GM19099 (cell line): ENCODE measurements around the gene KCNT1.

Source experiments
- POLR2A ChIP-seq: IDR thresholded peaks from 3 replicates; pipeline ENCODE4 v1.6.1; 2011; ENCODE audit warnings: low read depth; ENCODE audit not compliant: insufficient read length; ENCODE audit errors: extremely low read depth

The KCNT1 gene

DNA sequence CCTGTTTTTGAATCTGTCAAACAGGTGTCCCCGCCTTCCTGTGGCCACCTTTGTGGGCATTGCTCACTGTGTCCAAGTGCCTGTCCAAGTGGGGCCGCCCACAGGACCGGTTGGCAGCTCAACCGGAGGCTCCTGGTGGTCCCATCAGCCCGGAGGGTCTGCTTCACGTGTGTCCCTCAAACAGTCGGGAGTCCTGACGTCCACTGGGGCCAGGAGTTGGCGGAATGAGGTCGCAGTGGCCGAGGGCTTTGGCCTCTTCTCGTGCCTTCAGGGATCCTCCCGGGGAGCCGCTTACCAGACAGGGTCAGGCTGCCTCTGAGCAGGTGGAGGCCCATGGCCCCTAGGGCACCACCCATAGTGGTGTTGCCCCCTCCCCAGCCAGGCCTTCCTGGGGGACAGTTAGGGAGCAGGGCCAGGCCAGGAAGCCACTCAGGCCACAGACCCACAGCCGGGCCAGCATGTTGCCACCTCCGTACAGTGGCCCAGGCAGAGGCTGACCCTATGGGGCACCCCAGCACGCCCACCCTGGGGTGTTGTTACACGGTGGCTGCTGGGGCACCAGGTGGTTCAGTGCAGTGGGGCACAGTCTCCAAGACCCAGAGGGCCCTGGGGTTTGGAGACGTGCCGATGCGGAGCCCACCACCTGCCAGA lies 69.5 kb downstream of the KCNT1 start:
- no peak for TF ChIP-seq POLR2A

DNA sequence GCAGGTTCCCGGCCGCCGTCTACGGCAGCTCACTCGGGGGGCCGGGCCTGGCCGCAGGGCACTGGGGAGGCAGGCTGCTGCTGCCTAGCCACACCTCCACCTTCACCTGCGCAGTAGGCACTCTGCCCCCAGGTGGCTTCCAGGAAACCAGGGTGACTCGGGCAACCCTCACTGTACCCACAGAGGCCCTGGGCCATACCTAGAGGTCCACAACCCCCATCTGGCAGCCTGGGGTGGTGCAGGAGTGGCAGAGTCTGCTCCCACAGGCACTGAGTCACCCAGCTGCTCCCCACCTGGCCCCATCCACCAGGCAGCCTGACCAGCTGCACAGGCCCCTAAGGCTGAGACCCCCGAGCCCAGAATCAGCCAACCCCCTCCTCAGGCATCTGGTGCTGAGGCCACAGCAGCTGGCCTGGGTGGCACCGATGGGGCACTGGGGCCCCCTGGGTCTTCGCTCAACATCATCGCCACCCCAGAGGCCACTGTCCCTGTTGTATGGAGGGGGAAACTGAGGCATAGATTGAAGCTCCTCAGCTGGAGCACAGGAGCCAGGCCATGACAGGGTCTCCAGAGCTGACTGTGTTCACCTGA lies 70.2 kb downstream of the KCNT1 start:
- no peak for TF ChIP-seq POLR2A

DNA sequence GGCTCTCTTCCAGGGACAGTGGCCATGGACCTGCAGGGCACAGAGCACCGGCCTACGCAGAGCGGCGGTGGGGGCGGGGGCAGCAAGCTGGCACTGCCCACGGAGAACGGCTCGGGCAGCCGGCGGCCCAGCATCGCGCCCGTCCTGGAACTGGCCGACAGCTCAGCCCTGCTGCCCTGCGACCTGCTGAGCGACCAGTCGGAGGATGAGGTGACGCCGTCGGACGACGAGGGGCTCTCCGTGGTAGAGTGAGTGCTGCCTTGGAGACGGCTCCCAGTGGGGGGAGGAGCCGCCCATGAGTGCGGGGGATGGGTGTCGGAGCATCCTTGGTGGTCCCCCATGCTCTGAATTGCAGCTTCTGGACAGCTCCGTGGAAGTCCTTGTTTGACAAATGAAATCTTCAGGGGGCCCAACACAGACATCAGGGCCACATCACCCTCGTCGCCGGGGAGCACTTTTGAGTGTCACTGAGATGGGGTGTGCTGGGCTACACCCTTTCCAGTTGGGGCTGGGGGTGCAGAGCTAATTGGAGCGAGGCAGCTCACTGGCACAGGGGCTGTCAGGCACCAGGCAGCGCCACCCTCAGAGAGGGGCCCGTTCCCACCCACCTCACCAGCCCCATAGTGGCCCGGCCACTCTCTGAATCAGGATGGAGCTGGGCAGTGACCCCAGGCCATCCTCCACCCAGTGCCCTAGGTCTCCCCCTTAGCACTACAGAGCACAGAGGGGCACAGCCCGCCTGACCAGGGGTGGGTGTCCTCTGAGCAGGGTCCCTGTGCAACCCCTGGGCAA lies 70.9 kb downstream of the KCNT1 start:
- TF ChIP-seq POLR2A, result no peak

DNA sequence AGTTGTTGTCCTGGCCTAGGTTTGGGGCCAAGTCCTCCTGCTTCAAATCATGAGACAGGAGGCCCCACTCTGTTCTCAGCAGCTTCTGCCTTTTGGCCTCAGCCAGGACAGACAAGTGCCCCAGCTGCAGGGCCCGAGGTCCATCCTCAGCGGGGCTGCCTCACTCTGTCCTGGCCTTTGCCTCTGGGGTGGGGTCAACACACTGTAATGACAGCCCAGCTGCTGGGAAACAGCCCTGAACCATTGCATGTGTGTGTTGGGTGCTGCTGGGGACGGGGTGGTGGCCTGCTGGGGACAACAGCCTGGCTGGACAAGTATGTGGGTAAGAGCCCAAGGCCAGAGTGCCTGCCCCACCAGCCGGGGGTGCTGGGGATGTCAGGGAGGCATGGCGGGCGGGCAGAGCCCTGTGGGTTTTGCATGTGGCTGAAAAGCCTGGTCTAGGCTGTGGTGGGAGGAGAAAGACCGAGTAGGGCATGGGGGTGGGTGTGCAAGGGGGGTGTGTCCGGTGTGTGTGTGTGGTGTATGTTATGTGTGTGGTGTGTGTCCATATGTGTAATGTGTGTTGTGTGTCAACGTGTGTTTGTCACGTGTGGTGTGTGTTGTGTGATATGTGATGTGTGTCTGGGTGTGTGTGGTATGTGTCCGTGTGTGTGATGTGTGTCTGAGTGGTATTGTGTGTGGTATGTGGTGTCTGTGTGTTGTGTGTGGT lies 71.7 kb downstream of the KCNT1 start:
- no peak for TF ChIP-seq POLR2A

DNA sequence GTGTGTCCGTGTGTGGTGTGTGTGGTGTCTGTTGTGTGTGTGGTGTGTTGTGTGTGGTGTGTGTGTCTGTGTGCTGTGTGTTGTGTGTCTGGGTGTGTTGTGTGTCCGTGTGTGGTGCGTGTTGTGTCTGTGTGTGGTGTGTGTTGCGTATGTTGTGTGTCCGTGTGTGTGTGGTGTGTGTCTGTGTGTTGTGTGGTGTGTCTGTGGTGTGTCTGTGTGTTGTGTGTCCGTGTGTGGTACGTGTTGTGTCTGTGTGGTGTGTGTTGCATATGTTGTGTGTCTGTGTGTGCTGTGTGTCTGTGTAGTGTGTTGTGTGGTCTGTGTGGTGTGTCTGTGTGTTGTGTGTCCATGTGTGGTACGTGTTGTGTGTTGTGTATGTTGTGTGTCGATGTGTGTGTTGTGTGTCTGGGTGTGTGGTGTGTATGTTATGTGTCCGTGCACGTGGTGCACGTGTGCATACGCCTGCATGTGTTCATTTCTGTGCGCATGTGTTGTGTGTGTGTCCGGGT lies 72.3 kb downstream of the KCNT1 start:
- no peak for TF ChIP-seq POLR2A

DNA sequence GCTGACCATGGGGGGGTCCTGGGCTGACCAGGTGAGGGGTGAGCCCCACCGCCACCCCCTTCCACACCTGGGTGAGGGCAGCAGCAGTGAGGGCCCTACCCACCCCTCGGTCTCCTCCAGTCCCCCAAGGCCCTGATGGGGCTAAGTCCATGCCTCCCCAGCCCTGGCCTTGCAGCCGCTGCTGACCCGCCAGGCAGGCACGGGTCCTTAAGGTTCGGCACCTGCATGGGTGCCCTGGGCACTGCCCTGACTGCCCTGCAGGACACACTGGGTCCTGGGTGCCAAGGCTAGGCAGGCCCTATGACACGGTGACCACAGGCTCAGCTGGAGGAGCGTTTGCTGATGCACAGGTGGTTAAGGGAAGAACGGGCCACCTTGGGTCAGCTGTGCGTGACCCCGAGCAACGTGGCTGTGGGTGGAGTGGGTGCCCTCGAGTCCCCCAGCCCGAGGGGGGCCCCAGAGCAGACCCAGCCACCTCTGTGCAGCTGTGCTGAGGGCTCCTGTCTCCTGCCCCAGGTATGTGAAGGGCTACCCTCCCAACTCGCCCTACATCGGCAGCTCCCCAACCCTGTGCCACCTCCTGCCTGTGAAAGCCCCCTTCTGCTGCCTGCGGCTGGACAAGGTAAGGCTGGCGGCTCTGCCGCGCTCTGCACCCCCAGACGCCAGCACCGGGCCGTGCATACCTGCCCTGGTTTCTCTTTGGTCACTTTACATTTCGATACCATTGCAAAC lies 73.0 kb downstream of the KCNT1 start:
- TF ChIP-seq POLR2A, result no peak

DNA sequence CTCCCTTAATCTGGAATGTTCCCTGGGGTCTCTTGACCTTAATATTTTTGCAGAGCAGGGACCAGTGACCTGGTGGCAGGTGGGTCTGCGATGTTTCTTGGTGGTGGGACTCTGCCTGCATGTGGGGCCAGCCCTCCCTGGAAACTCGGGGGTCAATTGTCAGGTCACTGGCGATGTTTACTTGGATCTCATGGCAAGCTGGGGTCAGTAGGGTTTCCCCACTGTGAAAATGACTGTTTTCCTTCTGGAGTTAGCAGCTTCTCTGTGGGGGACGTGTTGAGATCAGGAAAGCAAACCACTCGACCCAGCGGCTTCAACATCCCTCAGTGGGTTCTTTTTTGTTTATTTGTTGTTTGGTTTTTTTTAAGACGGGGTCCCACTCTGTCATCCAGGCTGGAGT lies 73.9 kb downstream of the KCNT1 start:
- TF ChIP-seq POLR2A, result no peak

DNA sequence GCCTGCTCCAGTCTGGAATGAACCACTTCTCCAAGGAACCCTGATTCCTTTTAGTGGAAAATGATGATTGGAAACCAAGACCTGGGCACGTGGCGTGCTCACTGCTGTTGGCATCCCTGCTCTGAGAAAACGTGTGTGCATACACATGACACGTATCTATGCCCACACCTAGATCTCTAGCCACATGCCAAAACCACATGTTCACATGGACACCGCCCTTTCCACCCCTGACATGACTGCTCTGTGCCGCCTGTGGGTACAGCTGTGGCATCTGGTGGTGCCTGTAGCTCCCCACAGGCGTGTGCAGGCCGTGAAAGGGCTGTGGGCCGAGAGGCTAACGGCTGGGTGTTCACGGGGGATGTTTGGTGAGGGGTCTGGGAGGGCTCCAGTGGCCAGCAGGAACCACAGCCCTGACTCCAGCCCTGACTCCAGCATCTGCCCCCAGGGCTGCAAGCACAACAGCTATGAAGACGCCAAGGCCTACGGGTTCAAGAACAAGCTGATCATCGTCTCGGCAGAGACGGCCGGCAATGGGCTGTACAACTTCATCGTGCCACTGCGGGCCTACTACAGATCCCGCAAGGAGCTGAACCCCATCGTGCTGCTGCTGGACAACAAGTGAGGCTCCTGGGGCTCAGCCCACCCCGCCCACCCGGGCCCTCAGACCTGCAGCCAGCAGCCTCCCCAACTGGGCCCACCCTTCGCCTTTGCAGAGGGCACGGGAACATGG lies 75.1 kb downstream of the KCNT1 start:
- TF ChIP-seq POLR2A, result no peak

DNA sequence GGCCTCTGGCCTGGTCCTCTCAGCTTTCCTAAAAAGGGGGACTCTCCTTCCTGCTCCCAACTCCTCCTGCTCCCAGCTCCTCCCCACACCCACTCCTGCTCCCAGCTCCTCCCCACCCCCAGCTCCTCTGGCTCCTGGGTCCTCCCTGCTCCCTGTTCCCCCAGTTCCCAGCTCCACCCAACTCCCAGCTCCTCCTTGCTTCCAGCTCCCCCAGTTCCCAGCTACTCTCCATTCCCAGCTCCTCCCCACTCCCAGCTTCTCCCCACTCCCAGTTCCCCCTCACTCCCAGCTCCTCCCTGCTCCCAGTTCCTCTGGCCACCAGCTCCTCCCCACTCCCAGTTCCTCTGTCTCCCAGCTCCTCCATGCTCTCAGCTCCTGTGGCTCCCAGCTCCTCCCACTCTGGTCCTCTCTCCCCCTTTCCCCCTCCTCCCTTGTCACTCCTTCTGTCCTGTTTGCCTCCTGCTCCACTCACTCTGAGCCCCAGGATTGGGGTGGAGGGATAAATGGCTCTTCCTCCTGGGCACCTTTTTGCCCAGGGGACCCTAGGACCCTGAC lies 75.7 kb downstream of the KCNT1 start:
- TF ChIP-seq POLR2A, result no peak

DNA sequence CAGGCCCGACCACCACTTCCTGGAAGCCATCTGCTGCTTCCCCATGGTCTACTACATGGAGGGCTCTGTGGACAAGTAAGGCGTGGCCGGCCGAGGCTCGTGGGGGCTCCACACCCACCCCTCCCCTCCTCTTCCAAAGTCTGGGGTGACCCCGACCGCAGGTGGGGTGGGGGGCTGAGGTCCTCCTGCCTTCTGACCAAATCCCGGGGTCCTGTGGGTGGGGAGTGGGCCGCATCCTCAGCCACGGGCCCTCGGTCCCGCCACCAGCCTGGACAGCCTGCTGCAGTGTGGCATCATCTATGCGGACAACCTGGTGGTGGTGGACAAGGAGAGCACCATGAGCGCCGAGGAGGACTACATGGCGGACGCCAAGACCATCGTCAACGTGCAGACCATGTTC lies 76.4 kb downstream of the KCNT1 start:
- no peak for TF ChIP-seq POLR2A

DNA sequence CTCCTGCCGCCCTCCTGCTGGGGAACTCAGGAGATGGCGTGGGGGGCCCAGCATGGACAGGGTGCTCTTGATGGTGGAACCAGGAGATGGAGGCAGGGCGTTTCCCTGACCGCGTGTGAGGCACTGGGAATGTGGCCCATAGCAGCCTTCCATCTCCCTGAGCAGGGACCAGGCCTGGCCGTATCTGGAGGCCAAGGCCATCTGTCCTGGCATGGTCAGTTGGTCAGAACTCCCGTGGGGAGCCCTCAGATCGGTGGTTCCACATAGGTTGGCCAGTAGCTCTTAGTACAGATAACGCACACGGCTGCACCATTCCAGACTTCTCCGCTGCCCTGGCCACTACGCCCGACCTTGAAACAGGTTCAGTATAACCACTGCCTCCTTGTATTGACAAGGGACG lies 77.6 kb downstream of the KCNT1 start:
- TF ChIP-seq POLR2A, result no peak

DNA sequence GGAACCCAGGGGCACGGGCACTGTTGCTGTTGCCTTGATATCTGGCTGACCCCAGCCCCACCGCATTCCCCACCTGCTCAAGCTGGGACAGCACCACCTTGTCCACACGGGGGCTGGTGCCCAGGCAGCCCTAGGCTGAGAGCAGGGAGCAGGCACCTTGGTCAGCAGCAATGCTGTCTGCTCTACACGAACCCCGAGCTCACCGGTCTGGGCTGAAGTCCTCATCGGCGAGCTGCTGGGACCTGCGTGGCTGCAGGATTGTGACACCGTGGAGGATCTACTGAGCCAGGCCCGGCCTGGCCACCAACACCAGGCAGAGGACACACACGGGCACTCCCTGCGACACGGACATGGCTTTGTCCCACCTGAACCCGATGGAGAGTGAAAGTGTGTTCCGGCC lies 78.1 kb downstream of the KCNT1 start:
- TF ChIP-seq POLR2A, result no peak

DNA sequence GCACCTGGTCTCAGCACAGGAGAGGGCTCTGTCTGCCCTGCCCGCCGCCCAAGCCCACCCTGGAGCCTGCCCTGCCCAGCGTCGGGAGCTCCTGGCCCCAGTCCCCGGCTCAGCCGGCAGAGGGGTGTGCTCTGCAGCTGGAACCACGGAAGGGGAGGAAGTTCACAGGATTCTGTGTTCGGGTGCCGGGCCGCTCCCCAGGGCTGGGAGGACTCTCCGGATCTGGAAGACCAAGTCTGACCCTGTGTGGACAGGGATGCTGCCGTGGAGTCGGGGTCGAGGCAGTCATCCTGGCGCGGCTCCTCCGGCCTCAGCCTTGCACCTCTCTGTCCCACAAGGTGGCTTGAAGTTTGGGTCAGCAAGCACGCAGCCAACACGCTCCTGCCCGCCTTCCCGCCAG lies 78.6 kb downstream of the KCNT1 start:
- no peak for TF ChIP-seq POLR2A

DNA sequence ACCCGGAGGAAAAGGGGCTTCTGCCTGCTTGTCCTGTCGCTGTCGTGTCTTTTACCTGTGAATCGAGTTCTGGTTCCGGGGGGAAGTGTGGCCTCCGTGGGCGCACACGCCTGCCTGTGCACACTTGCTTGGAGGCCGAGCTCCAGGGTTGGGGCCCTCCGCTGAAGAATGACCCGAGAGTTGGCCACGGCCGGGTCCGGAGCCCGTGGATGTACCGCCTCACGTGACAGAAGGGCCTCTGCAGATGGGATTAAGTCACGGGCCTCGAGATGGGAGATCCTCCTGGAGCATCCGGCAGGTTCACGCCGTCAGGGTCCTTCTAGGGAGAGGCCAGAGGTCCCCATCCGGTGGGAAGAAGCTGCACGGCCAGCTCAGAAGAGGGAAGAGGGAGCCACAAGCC lies 81.0 kb downstream of the KCNT1 start:
- TF ChIP-seq POLR2A, result no peak

DNA sequence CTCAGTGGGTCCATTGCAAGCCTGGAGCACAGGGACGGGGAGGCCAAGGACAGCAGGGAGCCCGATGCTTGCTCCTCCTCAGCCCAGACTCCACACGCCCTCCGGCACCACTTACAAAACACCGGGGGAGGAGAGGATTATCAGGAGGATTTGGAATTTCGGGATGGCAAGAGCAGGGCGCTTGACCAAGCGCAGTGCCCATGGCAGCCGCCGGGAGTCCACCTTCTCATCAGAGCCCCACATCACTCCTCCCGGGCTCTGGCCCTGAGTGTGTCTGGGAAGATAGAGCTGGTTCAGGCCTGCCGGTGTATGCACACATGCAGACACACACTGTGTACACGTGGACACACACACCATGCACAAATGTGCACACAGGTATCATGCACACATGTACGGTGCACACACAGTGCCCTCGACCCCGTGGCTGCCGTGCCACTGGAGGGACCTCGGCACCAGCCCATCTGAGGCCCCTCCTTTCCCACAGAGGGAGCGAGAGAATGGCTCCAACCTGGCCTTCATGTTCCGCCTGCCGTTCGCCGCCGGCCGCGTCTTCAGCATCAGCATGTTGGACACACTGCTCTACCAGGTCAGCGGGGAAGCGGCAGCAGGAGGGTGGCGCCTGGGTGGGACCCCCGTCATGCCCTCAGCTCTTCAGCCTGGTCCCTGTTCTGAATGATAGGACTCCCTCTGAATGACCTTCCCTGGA lies 81.7 kb downstream of the KCNT1 start:
- TF ChIP-seq POLR2A, result no peak
